Measurements from ENCODE around the gene ERRFI1.

- no peak for TF ChIP-seq YY1 (IDR thresholded peaks at IDR 0.05)
- TF ChIP-seq TAF1 (conservative IDR thresholded peaks at IDR 0.05) = no peak
- TF ChIP-seq, protein P1, sequence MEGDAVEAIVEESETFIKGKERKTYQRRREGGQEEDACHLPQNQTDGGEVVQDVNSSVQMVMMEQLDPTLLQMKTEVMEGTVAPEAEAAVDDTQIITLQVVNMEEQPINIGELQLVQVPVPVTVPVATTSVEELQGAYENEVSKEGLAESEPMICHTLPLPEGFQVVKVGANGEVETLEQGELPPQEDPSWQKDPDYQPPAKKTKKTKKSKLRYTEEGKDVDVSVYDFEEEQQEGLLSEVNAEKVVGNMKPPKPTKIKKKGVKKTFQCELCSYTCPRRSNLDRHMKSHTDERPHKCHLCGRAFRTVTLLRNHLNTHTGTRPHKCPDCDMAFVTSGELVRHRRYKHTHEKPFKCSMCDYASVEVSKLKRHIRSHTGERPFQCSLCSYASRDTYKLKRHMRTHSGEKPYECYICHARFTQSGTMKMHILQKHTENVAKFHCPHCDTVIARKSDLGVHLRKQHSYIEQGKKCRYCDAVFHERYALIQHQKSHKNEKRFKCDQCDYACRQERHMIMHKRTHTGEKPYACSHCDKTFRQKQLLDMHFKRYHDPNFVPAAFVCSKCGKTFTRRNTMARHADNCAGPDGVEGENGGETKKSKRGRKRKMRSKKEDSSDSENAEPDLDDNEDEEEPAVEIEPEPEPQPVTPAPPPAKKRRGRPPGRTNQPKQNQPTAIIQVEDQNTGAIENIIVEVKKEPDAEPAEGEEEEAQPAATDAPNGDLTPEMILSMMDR (IDR thresholded peaks at IDR 0.05; ENCODE audit: low read depth, low read length, missing input control) = peak; percentile 90
- TF ChIP-seq, protein P2, sequence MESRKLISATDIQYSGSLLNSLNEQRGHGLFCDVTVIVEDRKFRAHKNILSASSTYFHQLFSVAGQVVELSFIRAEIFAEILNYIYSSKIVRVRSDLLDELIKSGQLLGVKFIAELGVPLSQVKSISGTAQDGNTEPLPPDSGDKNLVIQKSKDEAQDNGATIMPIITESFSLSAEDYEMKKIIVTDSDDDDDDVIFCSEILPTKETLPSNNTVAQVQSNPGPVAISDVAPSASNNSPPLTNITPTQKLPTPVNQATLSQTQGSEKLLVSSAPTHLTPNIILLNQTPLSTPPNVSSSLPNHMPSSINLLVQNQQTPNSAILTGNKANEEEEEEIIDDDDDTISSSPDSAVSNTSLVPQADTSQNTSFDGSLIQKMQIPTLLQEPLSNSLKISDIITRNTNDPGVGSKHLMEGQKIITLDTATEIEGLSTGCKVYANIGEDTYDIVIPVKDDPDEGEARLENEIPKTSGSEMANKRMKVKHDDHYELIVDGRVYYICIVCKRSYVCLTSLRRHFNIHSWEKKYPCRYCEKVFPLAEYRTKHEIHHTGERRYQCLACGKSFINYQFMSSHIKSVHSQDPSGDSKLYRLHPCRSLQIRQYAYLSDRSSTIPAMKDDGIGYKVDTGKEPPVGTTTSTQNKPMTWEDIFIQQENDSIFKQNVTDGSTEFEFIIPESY (IDR thresholded peaks at IDR 0.05) = no peak
- TF ChIP-seq RAD21 (IDR thresholded peaks at IDR 0.05) = peak; percentile 96 to 97
- no peak for TF ChIP-seq FOXA1 (IDR thresholded peaks at IDR 0.05)
- peak; percentile 49 for TF ChIP-seq SP1 (IDR thresholded peaks at IDR 0.05)
- no peak for TF ChIP-seq ATF3 (IDR thresholded peaks at IDR 0.05)
- no peak for TF ChIP-seq GABPA (IDR thresholded peaks at IDR 0.05 in 1 of 2, conservative IDR thresholded peaks at IDR 0.05 in 1 of 2)
These were observed 50.8 kb downstream of the ERRFI1 start for GRCh38 chr1:7975212-7975865.

All from liver (tissue), 3 donors.